ENCODE data around the gene TM6SF1.

DNA sequence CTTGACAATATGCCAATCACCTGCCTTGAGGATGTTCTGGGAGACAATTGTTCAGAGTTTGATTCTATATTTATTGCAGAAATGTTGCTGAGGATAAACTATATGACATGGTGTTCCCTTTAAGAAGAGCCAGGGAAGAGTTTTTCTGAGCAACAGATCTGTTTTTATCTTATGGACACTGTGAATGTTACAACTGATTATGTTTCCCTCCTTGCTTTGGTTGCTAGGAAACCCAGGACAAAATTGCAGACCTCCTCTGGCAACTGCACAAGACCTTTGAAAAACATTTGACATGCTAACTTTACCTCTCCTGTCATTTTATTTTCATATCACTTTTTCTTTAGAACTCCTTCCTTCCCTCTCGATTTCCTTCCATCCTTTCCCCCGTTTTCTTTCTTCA, 8.2 kb upstream of the TM6SF1 start:
- TF ChIP-seq, protein P1, sequence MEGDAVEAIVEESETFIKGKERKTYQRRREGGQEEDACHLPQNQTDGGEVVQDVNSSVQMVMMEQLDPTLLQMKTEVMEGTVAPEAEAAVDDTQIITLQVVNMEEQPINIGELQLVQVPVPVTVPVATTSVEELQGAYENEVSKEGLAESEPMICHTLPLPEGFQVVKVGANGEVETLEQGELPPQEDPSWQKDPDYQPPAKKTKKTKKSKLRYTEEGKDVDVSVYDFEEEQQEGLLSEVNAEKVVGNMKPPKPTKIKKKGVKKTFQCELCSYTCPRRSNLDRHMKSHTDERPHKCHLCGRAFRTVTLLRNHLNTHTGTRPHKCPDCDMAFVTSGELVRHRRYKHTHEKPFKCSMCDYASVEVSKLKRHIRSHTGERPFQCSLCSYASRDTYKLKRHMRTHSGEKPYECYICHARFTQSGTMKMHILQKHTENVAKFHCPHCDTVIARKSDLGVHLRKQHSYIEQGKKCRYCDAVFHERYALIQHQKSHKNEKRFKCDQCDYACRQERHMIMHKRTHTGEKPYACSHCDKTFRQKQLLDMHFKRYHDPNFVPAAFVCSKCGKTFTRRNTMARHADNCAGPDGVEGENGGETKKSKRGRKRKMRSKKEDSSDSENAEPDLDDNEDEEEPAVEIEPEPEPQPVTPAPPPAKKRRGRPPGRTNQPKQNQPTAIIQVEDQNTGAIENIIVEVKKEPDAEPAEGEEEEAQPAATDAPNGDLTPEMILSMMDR (IDR thresholded peaks at IDR 0.05) = no peak
- TF ChIP-seq HMGA2 (CRISPR knock-in tag; IDR thresholded peaks at IDR 0.05) = no peak
- no peak for TF ChIP-seq ZNF263 (CRISPR knock-in tag; IDR thresholded peaks at IDR 0.05; ENCODE audit: low read depth)
- TF ChIP-seq, protein P2, sequence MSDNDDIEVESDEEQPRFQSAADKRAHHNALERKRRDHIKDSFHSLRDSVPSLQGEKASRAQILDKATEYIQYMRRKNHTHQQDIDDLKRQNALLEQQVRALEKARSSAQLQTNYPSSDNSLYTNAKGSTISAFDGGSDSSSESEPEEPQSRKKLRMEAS (CRISPR knock-in tag; IDR thresholded peaks at IDR 0.05) = no peak
- TF ChIP-seq, protein P3, sequence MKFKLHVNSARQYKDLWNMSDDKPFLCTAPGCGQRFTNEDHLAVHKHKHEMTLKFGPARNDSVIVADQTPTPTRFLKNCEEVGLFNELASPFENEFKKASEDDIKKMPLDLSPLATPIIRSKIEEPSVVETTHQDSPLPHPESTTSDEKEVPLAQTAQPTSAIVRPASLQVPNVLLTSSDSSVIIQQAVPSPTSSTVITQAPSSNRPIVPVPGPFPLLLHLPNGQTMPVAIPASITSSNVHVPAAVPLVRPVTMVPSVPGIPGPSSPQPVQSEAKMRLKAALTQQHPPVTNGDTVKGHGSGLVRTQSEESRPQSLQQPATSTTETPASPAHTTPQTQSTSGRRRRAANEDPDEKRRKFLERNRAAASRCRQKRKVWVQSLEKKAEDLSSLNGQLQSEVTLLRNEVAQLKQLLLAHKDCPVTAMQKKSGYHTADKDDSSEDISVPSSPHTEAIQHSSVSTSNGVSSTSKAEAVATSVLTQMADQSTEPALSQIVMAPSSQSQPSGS (CRISPR knock-in tag; IDR thresholded peaks at IDR 0.05; ENCODE audit: borderline replicate concordance, low read depth) = no peak
- TF ChIP-seq FOXJ3 (CRISPR knock-in tag; IDR thresholded peaks at IDR 0.05; ENCODE audit: borderline replicate concordance) = no peak
- TF ChIP-seq KAT7 (CRISPR knock-in tag; IDR thresholded peaks at IDR 0.05; ENCODE audit: borderline replicate concordance) = no peak
- TF ChIP-seq, protein P4, sequence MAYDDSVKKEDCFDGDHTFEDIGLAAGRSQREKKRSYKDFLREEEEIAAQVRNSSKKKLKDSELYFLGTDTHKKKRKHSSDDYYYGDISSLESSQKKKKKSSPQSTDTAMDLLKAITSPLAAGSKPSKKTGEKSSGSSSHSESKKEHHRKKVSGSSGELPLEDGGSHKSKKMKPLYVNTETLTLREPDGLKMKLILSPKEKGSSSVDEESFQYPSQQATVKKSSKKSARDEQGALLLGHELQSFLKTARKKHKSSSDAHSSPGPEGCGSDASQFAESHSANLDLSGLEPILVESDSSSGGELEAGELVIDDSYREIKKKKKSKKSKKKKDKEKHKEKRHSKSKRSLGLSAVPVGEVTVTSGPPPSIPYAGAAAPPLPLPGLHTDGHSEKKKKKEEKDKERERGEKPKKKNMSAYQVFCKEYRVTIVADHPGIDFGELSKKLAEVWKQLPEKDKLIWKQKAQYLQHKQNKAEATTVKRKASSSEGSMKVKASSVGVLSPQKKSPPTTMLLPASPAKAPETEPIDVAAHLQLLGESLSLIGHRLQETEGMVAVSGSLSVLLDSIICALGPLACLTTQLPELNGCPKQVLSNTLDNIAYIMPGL (CRISPR knock-in tag; IDR thresholded peaks at IDR 0.05) = no peak
